ENCODE measurements around the gene SGCG. TPM values are rescaled to one million over a fixed set of nuclear protein-coding genes. Genes with fewer than 3 reads are reported as not detected.

Gene SGCG
- total RNA-seq, 1 experiment from 2014 or later = 0.15 TPM

- H3K4me2 ChIP-seq (ENCODE audit: low read length) = no peak overlapping the region
- CTCF ChIA-PET = no interaction called here
- no peaks in the 10 kb centered on the region for H3K9me2 ChIP-seq (ENCODE audit: insufficient read depth)
- H3K27me3 ChIP-seq (ENCODE audit: insufficient read depth, low read length) = no peaks in the 10 kb centered on the region
- H3K4me3 ChIP-seq (replicated peaks in 1 of 2; ENCODE audit: low read depth in 1 of 2, low read length in 2 of 2) = no peak overlapping the region
- BruUV-seq (replicated peaks) = no TSS peak
- intact Hi-C loops (cut with micrococcal nuclease) = no loop called here
- peaks cover 33 to 41% of the 10 kb centered on the region in 2 experiments for H3K36me3 ChIP-seq (ENCODE audit: control insufficient read depth in 1 of 2, insufficient read depth in 2 of 2, low read length in 2 of 2)
- H3K9me3 ChIP-seq (ENCODE audit: control insufficient read depth in 1 of 2, insufficient read depth in 1 of 2, low read depth in 1 of 2, low read length in 2 of 2) = no peaks in the 10 kb centered on the region
- no peaks in the 10 kb centered on the region; the same call in 1 of the 2 replicates for H4K20me1 ChIP-seq (ENCODE audit: insufficient read depth)
- H3K9ac ChIP-seq (ENCODE audit: low read length) = no peak overlapping the region
- no peak overlapping the region for H2AFZ ChIP-seq (ENCODE audit: low read depth, low read length, poor library complexity, severe bottlenecking)
- peaks cover 27% of the 10 kb centered on the region; the same call in 1 of the 2 replicates for H3K79me2 ChIP-seq (ENCODE audit: insufficient read depth, low read length)
- no peak overlapping the region for H3K27ac ChIP-seq (ENCODE audit: low read depth, low read length)
- POLR2A ChIA-PET = no interaction called here
- no peak for DNase-seq (ENCODE audit: low read depth, low spot score)
- ATAC-seq = no peak
- TF ChIP-seq SP1 (IDR thresholded peaks at IDR 0.05; ENCODE audit: low read depth) = no peak
- no peak for TF ChIP-seq EGR1 (IDR thresholded peaks at IDR 0.05; ENCODE audit: low read depth)
- TF ChIP-seq EZH2phosphoT487 (IDR thresholded peaks at IDR 0.05; ENCODE audit: borderline replicate concordance) = no peak
- no peak for TF ChIP-seq ZBTB33 (IDR thresholded peaks at IDR 0.05; ENCODE audit: extremely low read depth, insufficient replicate concordance, low read length)
- TF ChIP-seq, protein P1, sequence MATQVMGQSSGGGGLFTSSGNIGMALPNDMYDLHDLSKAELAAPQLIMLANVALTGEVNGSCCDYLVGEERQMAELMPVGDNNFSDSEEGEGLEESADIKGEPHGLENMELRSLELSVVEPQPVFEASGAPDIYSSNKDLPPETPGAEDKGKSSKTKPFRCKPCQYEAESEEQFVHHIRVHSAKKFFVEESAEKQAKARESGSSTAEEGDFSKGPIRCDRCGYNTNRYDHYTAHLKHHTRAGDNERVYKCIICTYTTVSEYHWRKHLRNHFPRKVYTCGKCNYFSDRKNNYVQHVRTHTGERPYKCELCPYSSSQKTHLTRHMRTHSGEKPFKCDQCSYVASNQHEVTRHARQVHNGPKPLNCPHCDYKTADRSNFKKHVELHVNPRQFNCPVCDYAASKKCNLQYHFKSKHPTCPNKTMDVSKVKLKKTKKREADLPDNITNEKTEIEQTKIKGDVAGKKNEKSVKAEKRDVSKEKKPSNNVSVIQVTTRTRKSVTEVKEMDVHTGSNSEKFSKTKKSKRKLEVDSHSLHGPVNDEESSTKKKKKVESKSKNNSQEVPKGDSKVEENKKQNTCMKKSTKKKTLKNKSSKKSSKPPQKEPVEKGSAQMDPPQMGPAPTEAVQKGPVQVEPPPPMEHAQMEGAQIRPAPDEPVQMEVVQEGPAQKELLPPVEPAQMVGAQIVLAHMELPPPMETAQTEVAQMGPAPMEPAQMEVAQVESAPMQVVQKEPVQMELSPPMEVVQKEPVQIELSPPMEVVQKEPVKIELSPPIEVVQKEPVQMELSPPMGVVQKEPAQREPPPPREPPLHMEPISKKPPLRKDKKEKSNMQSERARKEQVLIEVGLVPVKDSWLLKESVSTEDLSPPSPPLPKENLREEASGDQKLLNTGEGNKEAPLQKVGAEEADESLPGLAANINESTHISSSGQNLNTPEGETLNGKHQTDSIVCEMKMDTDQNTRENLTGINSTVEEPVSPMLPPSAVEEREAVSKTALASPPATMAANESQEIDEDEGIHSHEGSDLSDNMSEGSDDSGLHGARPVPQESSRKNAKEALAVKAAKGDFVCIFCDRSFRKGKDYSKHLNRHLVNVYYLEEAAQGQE (IDR thresholded peaks at IDR 0.05; ENCODE audit: low read depth) = no peak
- TF ChIP-seq TCF7L2 (IDR thresholded peaks at IDR 0.05; ENCODE audit: borderline replicate concordance, extremely low read depth, insufficient read depth, insufficient read length) = no peak
- TF ChIP-seq ELF1 (IDR thresholded peaks at IDR 0.05; ENCODE audit: borderline replicate concordance, low read depth) = no peak
- TF ChIP-seq YY1 (IDR thresholded peaks at IDR 0.05; ENCODE audit: extremely low read depth, insufficient replicate concordance, low read depth, low read length) = no peak
- no peak for TF ChIP-seq SIN3A (IDR thresholded peaks at IDR 0.05; ENCODE audit: low read depth)
- no peak for TF ChIP-seq CTCF (IDR thresholded peaks at IDR 0.05 in 2 of 3, conservative IDR thresholded peaks at IDR 0.05 in 1 of 3; ENCODE audit: borderline replicate concordance in 1 of 3, insufficient read depth in 1 of 3, low read depth in 2 of 3, low read length in 2 of 3)
- TF ChIP-seq RAD21 (IDR thresholded peaks at IDR 0.05; ENCODE audit: low read depth) = no peak
- TF ChIP-seq ZFX (IDR thresholded peaks at IDR 0.05) = no peak
- no peak for TF ChIP-seq MAX (IDR thresholded peaks at IDR 0.05)
- no peak for TF ChIP-seq ZNF274 (IDR thresholded peaks at IDR 0.05; ENCODE audit: low read depth, low read length)
- no peak for TF ChIP-seq POLR2A (IDR thresholded peaks at IDR 0.05; ENCODE audit: borderline replicate concordance, extremely low read depth, insufficient read depth, insufficient read length)
- no peaks in the 10 kb centered on the region for H3K4me1 ChIP-seq (ENCODE audit: control insufficient read depth in 1 of 2, insufficient read depth in 2 of 2, low read length in 2 of 2)
- RAD21 ChIA-PET (ENCODE audit: low non-redundant PET in 1 of 2, low total read pairs in 2 of 2, uncharacterized antibody in 2 of 2, unreplicated experiment in 2 of 2) = no interaction called here
Observed at GRCh38 chr13:23354520-23354919, 173.7 kb downstream of the SGCG start.

Measured in HCT116 (cell line).